H1 (cell line): ENCODE results near the gene GAR1. TPM values are rescaled to one million over a fixed set of nuclear protein-coding genes. Genes with fewer than 3 reads are reported as not detected.

Source experiments
- CTCF ChIA-PET: fragments of 300-600 bp; sonication (Branson Sonifier 250); formaldehyde crosslinking; loops from one replicate; lab custom pipeline; 2021; ENCODE audit not compliant: partially characterized antibody; lab: Charles Lee
- POLR2A ChIA-PET: fragments of 300-600 bp; sonication (Branson Sonifier 250); formaldehyde crosslinking; loops from one replicate; lab custom pipeline; 2021; ENCODE audit warnings: inconsistent platforms; ENCODE audit not compliant: partially characterized antibody; lab: Charles Lee
- DNase-seq, 2 experiments: peaks; one replicate each; pipeline versions ENCODE4 v3.0.0 to v3.0.0-alpha.2; 2010 to 2022; ENCODE audit warnings: low spot score in 2 of 2, low read depth in 1 of 2, mixed read lengths in 1 of 2
- FAIRE-seq: peaks from 2 replicates; lab custom pipeline; 2011; peaks lifted over from hg19 to GRCh38; lab: Jason Lieb, UNC
- H2AFZ ChIP-seq: 2 replicates; pipeline ENCODE4 v1.8.1; 2012; ENCODE audit warnings: low read length, inconsistent platforms
- H2AK5ac ChIP-seq: 2 replicates; pipeline ENCODE4 v1.6.1; 2013; ENCODE audit warnings: low read depth, low read length
- H2BK120ac ChIP-seq: replicated peaks from 2 replicates; pipeline ENCODE3; 2013; ENCODE audit warnings: low read depth, low read length, inconsistent platforms
- H2BK12ac ChIP-seq: 2 replicates; pipeline ENCODE4 v1.6.1; 2013; ENCODE audit warnings: low read depth, low read length
- H2BK15ac ChIP-seq: 2 replicates; pipeline ENCODE4 v1.6.1; 2013; ENCODE audit warnings: low read length
- H2BK20ac ChIP-seq: 2 replicates; pipeline ENCODE4 v1.6.1; 2013; ENCODE audit warnings: low read length
- H2BK5ac ChIP-seq: 2 replicates; pipeline ENCODE4 v1.6.1; 2013; ENCODE audit warnings: low read depth, low read length
- H3K14ac ChIP-seq: 2 replicates; pipeline ENCODE4 v1.6.1; 2013; ENCODE audit warnings: inconsistent platforms; ENCODE audit not compliant: insufficient read length
- H3K18ac ChIP-seq: 2 replicates; pipeline ENCODE4 v1.6.1; 2013; ENCODE audit warnings: low read length; ENCODE audit errors: extremely low read depth
- H3K23ac ChIP-seq: 2 replicates; pipeline ENCODE4 v1.6.1; 2013; ENCODE audit warnings: inconsistent platforms; ENCODE audit not compliant: insufficient read length
- H3K23me2 ChIP-seq: 2 replicates; pipeline ENCODE4 v1.6.1; 2013; ENCODE audit warnings: low read depth, low read length
- H3K27ac ChIP-seq: 2 replicates; pipeline ENCODE4 v1.6.1; 2011; ENCODE audit warnings: low read depth, low read length, inconsistent platforms
- H3K27me3 ChIP-seq, 4 experiments: replicated peaks in 1 of 4; 1 replicate in 1 of 4; 2 replicates in 3 of 4; pipeline versions ENCODE4 v1.6.1 to v1.8.1; 2011 to 2013; ENCODE audit warnings: low read length in 3 of 4, mild to moderate bottlenecking in 3 of 4, inconsistent platforms in 2 of 4, mixed read lengths in 2 of 4, moderate library complexity in 1 of 4; ENCODE audit not compliant: control insufficient read depth in 3 of 4, insufficient read depth in 3 of 4; ENCODE audit errors: extremely low read depth in 1 of 4
- H3K36me3 ChIP-seq, 4 experiments: 2 replicates each; pipeline versions ENCODE4 v1.6.1 to v1.8.1; 2011 to 2013; ENCODE audit warnings: mild to moderate bottlenecking in 4 of 4, low read length in 3 of 4, moderate library complexity in 2 of 4, control low read depth in 1 of 4, inconsistent platforms in 1 of 4; ENCODE audit not compliant: insufficient read depth in 4 of 4, control insufficient read depth in 2 of 4
- H3K4ac ChIP-seq: replicated peaks from 2 replicates; pipeline ENCODE3; 2013; ENCODE audit warnings: low read length, low read depth, mixed read lengths, inconsistent platforms; ENCODE audit not compliant: insufficient read length
- H3K4me1 ChIP-seq, 4 experiments: replicated peaks in 1 of 4; 1 replicate in 1 of 4; 2 replicates in 3 of 4; pipeline versions ENCODE4 v1.6.1 to v1.8.1; 2011 to 2013; ENCODE audit warnings: low read length in 3 of 4, inconsistent platforms in 2 of 4, mixed read lengths in 1 of 4; ENCODE audit not compliant: insufficient read depth in 4 of 4, control insufficient read depth in 3 of 4
- H3K4me2 ChIP-seq, 2 experiments: 2 replicates each; pipeline versions ENCODE4 v1.6.1 to v1.8.1; 2011 to 2013; ENCODE audit warnings: low read depth in 2 of 2, low read length in 2 of 2, control low read depth in 1 of 2, inconsistent platforms in 1 of 2, mild to moderate bottlenecking in 1 of 2; ENCODE audit not compliant: insufficient read depth in 1 of 2
- H3K4me3 ChIP-seq, 4 experiments: fragments of 200-600, 300-600 bp in 1 of 4; sonication (generic), shearing (Covaris generic), sonication (Bioruptor Twin) in 1 of 4; 2 replicates each; pipeline versions ENCODE4 v1.5.1 to v1.8.1; 2011 to 2016; ENCODE audit warnings: low read length in 4 of 4, low read depth in 3 of 4, control low read depth in 2 of 4, inconsistent platforms in 2 of 4, mild to moderate bottlenecking in 2 of 4, mixed read lengths in 1 of 4, moderate library complexity in 1 of 4; ENCODE audit not compliant: insufficient read depth in 2 of 4; ENCODE audit errors: extremely low read depth in 1 of 4
- H3K56ac ChIP-seq: replicated peaks from 2 replicates; pipeline ENCODE3; 2013; ENCODE audit warnings: low read depth, mild to moderate bottlenecking, mixed read lengths, low read length, inconsistent platforms; ENCODE audit not compliant: insufficient read length
- H3K79me1 ChIP-seq: 2 replicates; pipeline ENCODE4 v1.6.1; 2013; ENCODE audit warnings: low read depth, low read length, control low read depth
- H3K79me2 ChIP-seq, 2 experiments: 2 replicates each; pipeline versions ENCODE4 v1.6.1 to v1.8.1; 2012 to 2013; ENCODE audit warnings: low read length in 2 of 2, mild to moderate bottlenecking in 2 of 2, inconsistent platforms in 1 of 2; ENCODE audit not compliant: insufficient read depth in 2 of 2, control insufficient read depth in 1 of 2
- H3K9ac ChIP-seq, 4 experiments: replicated peaks in 1 of 4; 1 replicate in 1 of 4; 2 replicates in 3 of 4; pipeline versions ENCODE4 v1.6.1 to v1.8.1; 2011 to 2013; ENCODE audit warnings: low read depth in 3 of 4, low read length in 3 of 4, control low read depth in 2 of 4, mild to moderate bottlenecking in 2 of 4, moderate library complexity in 2 of 4, inconsistent platforms in 1 of 4; ENCODE audit errors: extremely low read depth in 1 of 4
- H3K9me3 ChIP-seq, 2 experiments: 2 replicates each; pipeline versions ENCODE4 v1.6.1 to v1.8.1; 2012 to 2013; ENCODE audit warnings: mild to moderate bottlenecking in 2 of 2, moderate library complexity in 2 of 2, control low read depth in 1 of 2, inconsistent platforms in 1 of 2, low read depth in 1 of 2, low read length in 1 of 2, mixed read lengths in 1 of 2; ENCODE audit not compliant: insufficient read depth in 2 of 2
- H4K20me1 ChIP-seq, 2 experiments: replicated peaks in 1 of 2; 2 replicates each; pipeline versions ENCODE3 to v1.8.1; 2011 to 2013; ENCODE audit warnings: inconsistent platforms in 2 of 2, low read length in 2 of 2, mild to moderate bottlenecking in 1 of 2; ENCODE audit not compliant: insufficient read depth in 2 of 2, control insufficient read depth in 1 of 2
- H4K5ac ChIP-seq: 2 replicates; pipeline ENCODE4 v1.6.1; 2013; ENCODE audit warnings: low read length, low read depth, mixed read lengths, inconsistent platforms; ENCODE audit not compliant: insufficient read length
- H4K8ac ChIP-seq: 2 replicates; pipeline ENCODE4 v1.8.0; 2013; ENCODE audit warnings: mild to moderate bottlenecking, moderate library complexity, low read length, inconsistent platforms; ENCODE audit not compliant: insufficient read depth; ENCODE audit errors: extremely low read depth
- H4K91ac ChIP-seq: replicated peaks from 2 replicates; pipeline ENCODE3; 2013; ENCODE audit warnings: low read length, mixed read lengths, inconsistent platforms; ENCODE audit not compliant: insufficient read length
- CEBPB ChIP-seq: IDR thresholded peaks from 2 replicates; pipeline ENCODE4 v1.6.1; 2012; ENCODE audit warnings: low read depth, low read length
- CHD1 ChIP-seq: IDR thresholded peaks from 2 replicates; pipeline ENCODE4 v1.6.1; 2012; ENCODE audit warnings: low read depth, low read length, improper control_type of control experiment
- CHD2 ChIP-seq: IDR thresholded peaks from 2 replicates; pipeline ENCODE4 v1.6.1; 2012; ENCODE audit warnings: low read length, improper control_type of control experiment
- EP300 ChIP-seq, 2 experiments: IDR thresholded peaks; 1 replicate in 1 of 2; 2 replicates in 1 of 2; pipeline ENCODE4 v1.6.1; 2011 to 2012; ENCODE audit warnings: low read depth in 2 of 2, low read length in 2 of 2, mild to moderate bottlenecking in 2 of 2, borderline replicate concordance in 1 of 2, inconsistent platforms in 1 of 2, moderate library complexity in 1 of 2
- EZH2 ChIP-seq: fragments of 200-600 bp; sonication (generic); IDR thresholded peaks from 2 replicates; pipeline ENCODE4 v1.7.1; 2012; ENCODE audit warnings: low read depth, mild to moderate bottlenecking, moderate library complexity, low read length, inconsistent platforms; ENCODE audit not compliant: severe bottlenecking
- HDAC2 ChIP-seq, 2 experiments: fragments of 300-600 bp in 1 of 2; sonication (generic) in 1 of 2; IDR thresholded peaks; 2 replicates each; pipeline ENCODE4 v1.6.1; 2011 to 2012; ENCODE audit warnings: low read depth in 2 of 2, low read length in 2 of 2, mild to moderate bottlenecking in 2 of 2, moderate library complexity in 2 of 2, borderline replicate concordance in 1 of 2, inconsistent platforms in 1 of 2
- JUND ChIP-seq: IDR thresholded peaks from 2 replicates; pipeline ENCODE4 v1.6.1; 2011; ENCODE audit warnings: mild to moderate bottlenecking, improper control_type of control experiment, low read length
- RNF2 ChIP-seq: fragments of 200-900, 300-1000 bp; sonication (generic); IDR thresholded peaks from 2 replicates; pipeline ENCODE4 v1.7.1; 2016; ENCODE audit warnings: borderline replicate concordance, low read depth, mild to moderate bottlenecking, antibody characterized with exemption, low read length; ENCODE audit not compliant: poor library complexity, severe bottlenecking; ENCODE audit errors: missing control alignments
- SAP30 ChIP-seq: fragments of 300-600 bp; sonication (generic); IDR thresholded peaks from 2 replicates; pipeline ENCODE4 v1.7.1; 2012; ENCODE audit warnings: low read length, moderate library complexity, mild to moderate bottlenecking, inconsistent platforms; ENCODE audit not compliant: insufficient read depth, insufficient replicate concordance
- SP1 ChIP-seq: IDR thresholded peaks from 2 replicates; pipeline ENCODE4 v1.6.1; 2011; ENCODE audit warnings: low read depth, low read length
- WGBS, 2 experiments: shearing (Covaris generic) in 1 of 2; methylation state at CpG; one replicate each; pipeline versions ENCODE4 v1.1.6 to v1.1.7; 2013 to 2015; ENCODE audit warnings: low lambda C conversion rate in 2 of 2, mixed read lengths in 2 of 2, inconsistent platforms in 1 of 2, low coverage in 1 of 2, missing lambda C conversion rate in 1 of 2; ENCODE audit not compliant: insufficient replicate concordance in 2 of 2, insufficient coverage in 1 of 2, insufficient read length in 1 of 2; ENCODE audit errors: extremely low coverage in 1 of 2, missing lambda C conversion rate in 1 of 2; 5-methylcytosine and 5-hydroxymethylcytosine counted together
- polyA plus RNA-seq, 7 experiments: library from polyadenylated mRNA; depleted of rRNA in 3 of 7; stranded (reverse) in 5 of 7; unstranded in 2 of 7; fragments of >200 nt in 5 of 7; fragments of 200-250 nt in 2 of 7; gene quantifications; 1 replicate in 5 of 7; 2 replicates in 1 of 7; 4 replicates in 1 of 7; pipeline versions ENCODE4 v1.2.1 to v1.2.3, GENCODE V29; 2011 to 2013; ENCODE audit warnings: missing spikeins in 2 of 7, mixed read lengths in 2 of 7
- total RNA-seq: library from RNA; stranded (reverse); fragmentation: NEBNext Ultra II Directional; extraction: Animal tissue kit (Norgen Biotek cat#: 25700); gene quantifications from 2 replicates; pipeline ENCODE4 v1.2.1, GENCODE V29; 2021
- TF ChIP-seq, protein P1 (sequence below): IDR thresholded peaks from 2 replicates; pipeline ENCODE4 v1.6.1; 2011; ENCODE audit warnings: low read length, improper control_type of control experiment

The GAR1 gene
- total and polyA plus RNA-seq, 2 of the 8 experiments (the other 6 are each of a cell fraction or from before 2014, with no cell fraction given) = 14.5 to 37.5 TPM

DNA sequence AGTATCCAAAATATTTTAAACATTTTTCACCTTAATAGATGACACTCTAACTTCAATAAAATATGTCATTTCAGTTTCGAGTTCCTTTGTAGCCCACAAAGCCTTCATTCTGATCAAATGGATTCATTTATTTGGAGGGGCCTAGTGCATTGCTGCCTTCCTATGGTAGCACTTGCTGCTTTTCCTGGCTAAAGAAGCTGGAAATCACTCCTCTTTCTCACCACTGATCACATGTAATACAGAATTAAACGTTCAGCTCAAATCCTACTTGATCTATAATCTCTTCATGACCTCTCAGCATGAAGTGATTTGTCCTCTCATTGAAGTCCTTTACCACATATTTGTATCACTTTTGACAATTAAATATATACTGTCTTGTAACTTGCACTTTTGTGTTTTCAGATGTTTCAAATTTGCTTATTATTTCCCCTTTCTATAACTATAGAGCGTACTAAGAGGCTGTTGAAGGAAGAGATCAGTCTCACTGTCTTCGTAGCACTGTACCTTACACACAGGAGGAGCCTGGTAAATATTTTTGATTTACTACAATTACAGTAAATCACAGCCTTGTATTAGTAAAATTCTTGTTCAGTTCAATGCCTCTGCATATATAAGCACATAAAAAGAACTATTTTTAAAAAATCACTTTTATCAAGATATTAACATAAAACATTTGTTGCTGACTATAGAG lies 14.3 kb upstream of the GAR1 start:
- H3K27me3 ChIP-seq = no peaks in the 10 kb centered on the region
- H4K5ac ChIP-seq = no peak overlapping the region
- H2AFZ ChIP-seq = no peak overlapping the region
- H3K4ac ChIP-seq = no peak overlapping the region
- H3K4me2 ChIP-seq = no peak overlapping the region
- no peak overlapping the region for H3K56ac ChIP-seq
- H4K8ac ChIP-seq = no peak overlapping the region
- no peak overlapping the region for H2BK120ac ChIP-seq
- H3K79me2 ChIP-seq = no peaks in the 10 kb centered on the region
- H2BK5ac ChIP-seq = no peak overlapping the region
- no peaks in the 10 kb centered on the region for H3K36me3 ChIP-seq
- CTCF ChIA-PET = interaction anchor here (0.5 to 1.4 kb wide), 3 partner anchors 9 to 1048 kb away, joined by 3 to 4 read pairs (median 4); partner anchors contain the start of gene CASP6
- no peak overlapping the region for H2BK20ac ChIP-seq
- H4K91ac ChIP-seq = no peak overlapping the region
- no peak overlapping the region for H3K14ac ChIP-seq
- no peak overlapping the region for H2BK12ac ChIP-seq
- H2AK5ac ChIP-seq = no peak overlapping the region
- H3K23ac ChIP-seq = no peak overlapping the region
- H3K79me1 ChIP-seq = no peaks in the 10 kb centered on the region
- H3K18ac ChIP-seq = no peak overlapping the region
- H3K27ac ChIP-seq = no peak overlapping the region
- H3K9me3 ChIP-seq = no peaks in the 10 kb centered on the region
- FAIRE-seq = no peak
- H3K9ac ChIP-seq = no peak overlapping the region
- no peaks in the 10 kb centered on the region for H4K20me1 ChIP-seq
- no peaks in the 10 kb centered on the region for H3K4me1 ChIP-seq
- WGBS, 2 experiments = 88% methylated on average over 4 of the region's 4 CpGs; no CpG with 5 or more reads in 1 of the 2 experiments
- no peak overlapping the region for H3K4me3 ChIP-seq
- no peaks in the 10 kb centered on the region for H3K23me2 ChIP-seq
- POLR2A ChIA-PET = no interaction called here
- DNase-seq = no peak
- no peak overlapping the region for H2BK15ac ChIP-seq
- TF ChIP-seq SP1 (no peak), CEBPB (no peak), JUND (no peak), SAP30 (no peak), HDAC2 (IDR thresholded peaks at IDR 0.05; ENCODE audit: borderline replicate concordance in 1 of 2, low read depth in 2 of 2, low read length in 2 of 2) (no peak), RNF2 (no peak), CHD2 (no peak), CHD1 (no peak), EP300 (IDR thresholded peaks at IDR 0.05; ENCODE audit: borderline replicate concordance in 1 of 2, low read depth in 2 of 2, low read length in 2 of 2) (no peak), EZH2 (no peak)
- TF ChIP-seq, protein P1, sequence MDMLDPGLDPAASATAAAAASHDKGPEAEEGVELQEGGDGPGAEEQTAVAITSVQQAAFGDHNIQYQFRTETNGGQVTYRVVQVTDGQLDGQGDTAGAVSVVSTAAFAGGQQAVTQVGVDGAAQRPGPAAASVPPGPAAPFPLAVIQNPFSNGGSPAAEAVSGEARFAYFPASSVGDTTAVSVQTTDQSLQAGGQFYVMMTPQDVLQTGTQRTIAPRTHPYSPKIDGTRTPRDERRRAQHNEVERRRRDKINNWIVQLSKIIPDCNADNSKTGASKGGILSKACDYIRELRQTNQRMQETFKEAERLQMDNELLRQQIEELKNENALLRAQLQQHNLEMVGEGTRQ = no peak
